HepG2 (cell line): Measurements from ENCODE around the gene SLC16A5. TPM values are rescaled to one million over a fixed set of nuclear protein-coding genes. Genes with fewer than 3 reads are reported as not detected.

Experiments used
- ATAC-seq: fragments of 200-7000 bp; cut with Tn5 transposase; 3 replicates; pipeline ENCODE4 v1.9.1; 2020; ENCODE audit warnings: mild to moderate bottlenecking, moderate library complexity
- BruUV-seq: library from RNA; stranded (reverse); fragments of 400-500 nt; replicated peaks from 2 replicates; lab custom pipeline; 2021; lab: Mats Ljungman, UMichigan
- CTCF ChIA-PET: fragments of 300-600 bp; formaldehyde crosslinking; extraction: SDS; loops from one replicate; lab custom pipeline; 2021; ENCODE audit warnings: low total read pairs, inconsistent platforms, low intra/inter-chr PET ratio; lab: Yijun Ruan, JAX
- POLR2A ChIA-PET: fragments of 350-600 bp; sonication (Branson Sonifier 250); formaldehyde crosslinking; loops from one replicate; lab custom pipeline; 2020; ENCODE audit warnings: antibody characterized with exemption, inconsistent platforms; lab: Yijun Ruan, JAX
- DNase-seq: peaks from one replicate; pipeline ENCODE4 v3.0.0-alpha.2; 2015; ENCODE audit warnings: low spot score
- FAIRE-seq: peaks from 3 replicates; lab custom pipeline; 2011; peaks lifted over from hg19 to GRCh38; lab: Jason Lieb, UNC
- H2AFZ ChIP-seq: one replicate; pipeline ENCODE4 v1.6.1; 2011; ENCODE audit warnings: low read length, inconsistent platforms
- H3K27ac ChIP-seq: fragments of 300-600 bp; 3 replicates; pipeline ENCODE4 v1.8.0; 2011; ENCODE audit warnings: mixed run types, mild to moderate bottlenecking, mixed read lengths, low read length, inconsistent platforms; ENCODE audit not compliant: insufficient read depth; ENCODE audit errors: extremely low read length
- H3K27me3 ChIP-seq, 2 experiments: fragments of 200-600 bp in 1 of 2; 2 replicates in 1 of 2; 3 replicates in 1 of 2; pipeline versions ENCODE4 v1.6.0 to v1.8.0; 2011; ENCODE audit warnings: low read length in 2 of 2, mild to moderate bottlenecking in 2 of 2, moderate library complexity in 2 of 2, inconsistent platforms in 1 of 2; ENCODE audit not compliant: insufficient read depth in 2 of 2, control insufficient read depth in 1 of 2
- H3K36me3 ChIP-seq, 2 experiments: fragments of 200-600 bp in 1 of 2; replicated peaks in 1 of 2; 2 replicates in 1 of 2; 3 replicates in 1 of 2; pipeline versions ENCODE4 v1.5.1 to v1.8.0; 2011; ENCODE audit warnings: low read length in 2 of 2, inconsistent platforms in 1 of 2; ENCODE audit not compliant: insufficient read depth in 2 of 2, control insufficient read depth in 1 of 2
- H3K4me1 ChIP-seq: 2 replicates; pipeline ENCODE4 v1.5.1; 2012; ENCODE audit warnings: low read length, inconsistent platforms; ENCODE audit not compliant: insufficient read depth
- H3K4me2 ChIP-seq: 2 replicates; pipeline ENCODE4 v1.6.0; 2011; ENCODE audit warnings: low read depth, low read length, inconsistent platforms
- H3K4me3 ChIP-seq, 3 experiments: fragments of 200-600 bp in 1 of 3; sonication (generic), shearing (Covaris generic) in 1 of 3; replicated peaks in 1 of 3; 2 replicates each; pipeline ENCODE4 v1.5.1; 2011 to 2016; ENCODE audit warnings: low read length in 3 of 3, inconsistent platforms in 2 of 3, low read depth in 2 of 3, mild to moderate bottlenecking in 2 of 3, control low read depth in 1 of 3, mixed read lengths in 1 of 3; ENCODE audit not compliant: insufficient read depth in 1 of 3
- H3K79me2 ChIP-seq: one replicate; pipeline ENCODE4 v1.6.1; 2011; ENCODE audit warnings: low read length, inconsistent platforms; ENCODE audit not compliant: insufficient read depth
- H3K9ac ChIP-seq: 2 replicates; pipeline ENCODE4 v1.6.0; 2011; ENCODE audit warnings: mild to moderate bottlenecking, low read depth, low read length, inconsistent platforms; ENCODE audit not compliant: insufficient read depth
- H3K9me3 ChIP-seq: 2 replicates; pipeline ENCODE4 v1.5.1; 2012; ENCODE audit warnings: mild to moderate bottlenecking, low read length
- H4K20me1 ChIP-seq: 2 replicates; pipeline ENCODE4 v1.6.0; 2011; ENCODE audit warnings: inconsistent platforms, mild to moderate bottlenecking, low read length, moderate library complexity; ENCODE audit not compliant: insufficient read depth
- AGO1 ChIP-seq: fragments of 200-400 bp; formaldehyde crosslinking; IDR thresholded peaks from 2 replicates; pipeline ENCODE4 v1.6.1; 2017; ENCODE audit warnings: mild to moderate bottlenecking, low read depth, low read length, moderate library complexity; ENCODE audit not compliant: poor library complexity, severe bottlenecking
- HNRNPK ChIP-seq: fragments of 200-400 bp; formaldehyde crosslinking; IDR thresholded peaks from 2 replicates; pipeline ENCODE4 v1.6.1; 2018; ENCODE audit warnings: low read length, low read depth, moderate library complexity, mild to moderate bottlenecking; ENCODE audit not compliant: poor library complexity, severe bottlenecking
- KLF12 ChIP-seq: sonication (generic); formaldehyde crosslinking; IDR thresholded peaks from 2 replicates; pipeline ENCODE4 v1.4.0; 2020; ENCODE audit warnings: missing genetic modification reagents, borderline replicate concordance
- ONECUT2 ChIP-seq: sonication (generic); formaldehyde crosslinking; IDR thresholded peaks from 2 replicates; pipeline ENCODE4 v1.4.0; 2020; ENCODE audit warnings: missing genetic modification reagents
- PHF8 ChIP-seq: sonication (generic); formaldehyde crosslinking; IDR thresholded peaks from 2 replicates; pipeline ENCODE4 v1.5.0; 2020; ENCODE audit warnings: missing genetic modification reagents
- SP4 ChIP-seq: sonication (generic); formaldehyde crosslinking; IDR thresholded peaks from 2 replicates; pipeline ENCODE4 v1.8.1; 2023; ENCODE audit warnings: mild to moderate bottlenecking, missing genetic modification reagents
- WIZ ChIP-seq: sonication (generic); formaldehyde crosslinking; IDR thresholded peaks from 2 replicates; pipeline ENCODE4 v1.5.1; 2020; ENCODE audit warnings: mild to moderate bottlenecking, missing genetic modification reagents
- ZNF660 ChIP-seq: sonication (generic); formaldehyde crosslinking; IDR thresholded peaks from 2 replicates; pipeline ENCODE4 v1.5.1; 2020; ENCODE audit warnings: mild to moderate bottlenecking, low read depth, missing genetic modification reagents, borderline replicate concordance
- ZNF768 ChIP-seq: sonication (generic); formaldehyde crosslinking; IDR thresholded peaks from 2 replicates; pipeline ENCODE4 v1.4.0; 2020; ENCODE audit warnings: missing genetic modification reagents
- WGBS: methylation state at CpG from one replicate; pipeline ENCODE4 v1.1.6; 2017; ENCODE audit warnings: low lambda C conversion rate; 5-methylcytosine and 5-hydroxymethylcytosine counted together
- in situ Hi-C: cut with HindIII; loops from 2 replicates; pipeline ENCODE4 v1.10.0; 2017; ENCODE audit warnings: low pct_unique_long_range_greater_than_20kb; ENCODE audit not compliant: extremely low pct_ligation_motif_present
- intact Hi-C: fragments of 100-400 bp; cut with micrococcal nuclease; formaldehyde crosslinking; loops from one replicate; pipeline ENCODE4 v1.10.0; 2022; ENCODE audit not compliant: unreplicated experiment
- polyA plus RNA-seq, 8 experiments: library from polyadenylated mRNA; depleted of rRNA in 3 of 8; stranded (reverse) in 7 of 8; unstranded in 1 of 8; fragments of >200 nt; fragmentation: Illumina TruSeq in 4 of 8; extraction: Trizol in 4 of 8; gene quantifications; 2 replicates each; pipeline versions ENCODE4 v1.2.1 to v1.2.3, GENCODE V29; 2011 to 2016; ENCODE audit warnings: low read depth in 4 of 8, missing spikeins in 1 of 8, mixed read lengths in 1 of 8; ENCODE audit not compliant: insufficient read depth in 1 of 8
- total RNA-seq, 5 experiments: library from RNA; depleted of rRNA; stranded (reverse); fragments of >200 nt; fragmentation: Illumina TruSeq; extraction: Trizol; gene quantifications; 2 replicates each; pipeline ENCODE4 v1.2.3, GENCODE V29; 2016; ENCODE audit warnings: low read depth in 1 of 5
- TF ChIP-seq, protein P1 (sequence below): sonication (generic); formaldehyde crosslinking; IDR thresholded peaks from 2 replicates; pipeline ENCODE4 v1.4.0; 2020; ENCODE audit warnings: mild to moderate bottlenecking, missing genetic modification reagents
- TF ChIP-seq, protein P2 (sequence below): sonication (generic); formaldehyde crosslinking; IDR thresholded peaks from 2 replicates; pipeline ENCODE4 v1.4.0; 2020; ENCODE audit warnings: missing genetic modification reagents

SLC16A5 gene
- total and polyA plus RNA-seq, 2 of the 13 experiments (the other 11 are each of a cell fraction or from before 2014, with no cell fraction given), result 0.69 to 5.6 TPM

DNA sequence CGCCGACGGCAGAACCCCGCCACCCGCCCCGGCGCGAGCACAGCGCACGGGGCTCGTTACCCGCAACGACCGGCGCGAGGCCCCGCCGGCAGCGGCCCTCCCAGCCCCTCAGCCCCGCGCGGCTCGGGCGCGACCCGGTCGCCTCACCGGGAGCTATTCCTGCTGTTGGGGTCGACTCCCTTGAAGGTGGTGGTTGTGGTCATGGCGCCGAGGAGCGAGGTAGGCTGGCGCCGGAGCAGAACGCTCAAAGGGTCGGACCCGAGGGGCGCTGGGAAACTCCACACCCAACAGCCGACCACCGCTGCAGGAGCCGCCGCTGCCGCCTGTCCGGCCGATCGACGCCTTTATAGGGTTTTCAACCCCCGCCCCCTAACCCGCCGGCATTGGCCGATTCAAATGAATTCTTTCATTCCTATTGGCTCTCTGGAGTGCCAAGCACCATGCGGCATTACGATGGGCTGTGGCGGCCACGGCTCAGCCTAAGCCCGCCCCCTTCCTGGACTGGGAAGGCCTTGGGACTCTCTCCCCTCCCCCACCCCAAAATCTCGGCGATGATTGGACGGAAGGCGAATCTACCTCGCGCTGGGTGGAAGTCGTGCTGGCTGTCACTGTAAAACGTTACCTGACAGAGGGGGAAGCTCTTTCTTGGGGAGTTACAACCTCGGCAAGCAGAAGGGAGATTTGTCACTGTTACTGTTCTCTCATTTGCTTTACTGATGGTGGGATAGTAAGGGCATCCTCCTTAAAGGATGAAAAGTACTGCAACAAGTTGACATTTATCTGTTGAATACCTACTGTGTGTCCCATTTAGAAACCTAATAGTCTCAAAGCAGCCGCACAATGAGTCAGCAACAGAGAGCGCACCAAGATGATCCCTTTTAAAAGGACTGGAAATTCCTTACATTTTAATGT lies 66.7 kb downstream of the SLC16A5 start, which contains the start of gene JPT1:
JPT1 (minus strand) TSS at position 318 of the 912 bp plus-strand sequence; CDS start at position 203, 115 bp downstream.
- CTCF ChIA-PET, result interaction anchor here (0.9 kb wide), 1 partner anchor 17 kb away, joined by 6 read pairs; no protein-coding TSS in a partner anchor
- no peaks in the 10 kb centered on the region; the same call in 1 of the 2 replicates for H4K20me1 ChIP-seq
- H3K9me3 ChIP-seq, result no peaks in the 10 kb centered on the region
- H3K9ac ChIP-seq, result peak within 1 kb of the TSS; percentile 92
- peak within 1 kb of the TSS; percentile 85 to 99 (median 95) for H3K4me3 ChIP-seq
- peak within 1 kb of the TSS; percentile 87 for H2AFZ ChIP-seq
- POLR2A ChIA-PET, result interaction anchor here (0.5 to 2.6 kb wide), 32 partner anchors 9 to 302 kb away, joined by 3 to 23 read pairs (median 4); partner anchors contain the start of genes ARMC7, FDXR, NT5C and NUP85
- no peaks in the 10 kb centered on the region; a peak in 1 of 5 replicates for H3K27me3 ChIP-seq
- ATAC-seq (peak; percentile 96), FAIRE-seq (peak; percentile 90), DNase-seq (peak; percentile 99)
- intact Hi-C loops (loop anchor here (5.0 kb wide), 1 partner anchor 48 kb away; no protein-coding TSS in a partner anchor), in situ Hi-C loops (no loop called here)
- BruUV-seq, result no TSS peak
- peaks cover 54% of the 10 kb centered on the region for H3K4me1 ChIP-seq
- peak within 1 kb of the TSS; percentile 76 for H3K27ac ChIP-seq
- no peaks in the 10 kb centered on the region for H3K36me3 ChIP-seq
- H3K79me2 ChIP-seq, result peaks cover 47% of the 10 kb centered on the region
- WGBS, result 5% methylated on average over 38 of the region's 67 CpGs
- peak within 1 kb of the TSS; percentile 96 for H3K4me2 ChIP-seq
- TF ChIP-seq, protein P1, sequence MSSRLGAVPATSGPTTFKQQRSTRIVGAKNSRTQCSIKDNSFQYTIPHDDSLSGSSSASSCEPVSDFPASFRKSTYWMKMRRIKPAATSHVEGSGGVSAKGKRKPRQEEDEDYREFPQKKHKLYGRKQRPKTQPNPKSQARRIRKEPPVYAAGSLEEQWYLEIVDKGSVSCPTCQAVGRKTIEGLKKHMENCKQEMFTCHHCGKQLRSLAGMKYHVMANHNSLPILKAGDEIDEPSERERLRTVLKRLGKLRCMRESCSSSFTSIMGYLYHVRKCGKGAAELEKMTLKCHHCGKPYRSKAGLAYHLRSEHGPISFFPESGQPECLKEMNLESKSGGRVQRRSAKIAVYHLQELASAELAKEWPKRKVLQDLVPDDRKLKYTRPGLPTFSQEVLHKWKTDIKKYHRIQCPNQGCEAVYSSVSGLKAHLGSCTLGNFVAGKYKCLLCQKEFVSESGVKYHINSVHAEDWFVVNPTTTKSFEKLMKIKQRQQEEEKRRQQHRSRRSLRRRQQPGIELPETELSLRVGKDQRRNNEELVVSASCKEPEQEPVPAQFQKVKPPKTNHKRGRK (CRISPR knock-in tag), result no peak
- no peak for TF ChIP-seq WIZ (CRISPR knock-in tag)
- TF ChIP-seq, protein P2, sequence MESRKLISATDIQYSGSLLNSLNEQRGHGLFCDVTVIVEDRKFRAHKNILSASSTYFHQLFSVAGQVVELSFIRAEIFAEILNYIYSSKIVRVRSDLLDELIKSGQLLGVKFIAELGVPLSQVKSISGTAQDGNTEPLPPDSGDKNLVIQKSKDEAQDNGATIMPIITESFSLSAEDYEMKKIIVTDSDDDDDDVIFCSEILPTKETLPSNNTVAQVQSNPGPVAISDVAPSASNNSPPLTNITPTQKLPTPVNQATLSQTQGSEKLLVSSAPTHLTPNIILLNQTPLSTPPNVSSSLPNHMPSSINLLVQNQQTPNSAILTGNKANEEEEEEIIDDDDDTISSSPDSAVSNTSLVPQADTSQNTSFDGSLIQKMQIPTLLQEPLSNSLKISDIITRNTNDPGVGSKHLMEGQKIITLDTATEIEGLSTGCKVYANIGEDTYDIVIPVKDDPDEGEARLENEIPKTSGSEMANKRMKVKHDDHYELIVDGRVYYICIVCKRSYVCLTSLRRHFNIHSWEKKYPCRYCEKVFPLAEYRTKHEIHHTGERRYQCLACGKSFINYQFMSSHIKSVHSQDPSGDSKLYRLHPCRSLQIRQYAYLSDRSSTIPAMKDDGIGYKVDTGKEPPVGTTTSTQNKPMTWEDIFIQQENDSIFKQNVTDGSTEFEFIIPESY (CRISPR knock-in tag), result 0 out of 2 replicates have a peak, but pooled peaks have one; percentile 1
- TF ChIP-seq PHF8, result peak; percentile 95
- TF ChIP-seq ONECUT2 (CRISPR knock-in tag), result no peak; the same call in 1 of the 2 replicates
- no peak for TF ChIP-seq ZNF660 (CRISPR knock-in tag)
- TF ChIP-seq SP4 (CRISPR knock-in tag), result peak; percentile 86
- peak; percentile 79 for TF ChIP-seq HNRNPK
- TF ChIP-seq AGO1, result no peak
- TF ChIP-seq ZNF768 (CRISPR knock-in tag), result peak; percentile 76
- TF ChIP-seq KLF12 (CRISPR knock-in tag), result peak; percentile 52; the same call in 1 of the 2 replicates
